WI38 (cell line): ENCODE results near the gene TTC32.

Experiments
- H3K4me3 ChIP-seq: 2 replicates; pipeline ENCODE4 v1.5.1; 2011; ENCODE audit warnings: low read depth, mild to moderate bottlenecking, control low read depth, low read length
- TF ChIP-seq, protein P1 (sequence below): IDR thresholded peaks from 2 replicates; pipeline ENCODE4 v1.5.1; 2012; ENCODE audit warnings: low read depth, mild to moderate bottlenecking, control low read depth, low read length

The TTC32 gene

GRCh38 chr2:19848029-19848750, 53.6 kb downstream of the TTC32 start:
- H3K4me3 ChIP-seq = no peak overlapping the region
- TF ChIP-seq, protein P1, sequence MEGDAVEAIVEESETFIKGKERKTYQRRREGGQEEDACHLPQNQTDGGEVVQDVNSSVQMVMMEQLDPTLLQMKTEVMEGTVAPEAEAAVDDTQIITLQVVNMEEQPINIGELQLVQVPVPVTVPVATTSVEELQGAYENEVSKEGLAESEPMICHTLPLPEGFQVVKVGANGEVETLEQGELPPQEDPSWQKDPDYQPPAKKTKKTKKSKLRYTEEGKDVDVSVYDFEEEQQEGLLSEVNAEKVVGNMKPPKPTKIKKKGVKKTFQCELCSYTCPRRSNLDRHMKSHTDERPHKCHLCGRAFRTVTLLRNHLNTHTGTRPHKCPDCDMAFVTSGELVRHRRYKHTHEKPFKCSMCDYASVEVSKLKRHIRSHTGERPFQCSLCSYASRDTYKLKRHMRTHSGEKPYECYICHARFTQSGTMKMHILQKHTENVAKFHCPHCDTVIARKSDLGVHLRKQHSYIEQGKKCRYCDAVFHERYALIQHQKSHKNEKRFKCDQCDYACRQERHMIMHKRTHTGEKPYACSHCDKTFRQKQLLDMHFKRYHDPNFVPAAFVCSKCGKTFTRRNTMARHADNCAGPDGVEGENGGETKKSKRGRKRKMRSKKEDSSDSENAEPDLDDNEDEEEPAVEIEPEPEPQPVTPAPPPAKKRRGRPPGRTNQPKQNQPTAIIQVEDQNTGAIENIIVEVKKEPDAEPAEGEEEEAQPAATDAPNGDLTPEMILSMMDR = no peak

- TF ChIP-seq, protein P1 = no peak
- no peak overlapping the region for H3K4me3 ChIP-seq
Observed at GRCh38 chr2:19847486-19847885, 54.3 kb downstream of the TTC32 start.
